ENCODE results near the gene ARL4A.

Gene ARL4A

GRCh38 chr7:12703881-12704280, 16.4 kb downstream of the ARL4A start:
- no peak for FAIRE-seq
- no peak for TF ChIP-seq POLR2A (IDR thresholded peaks at IDR 0.05; ENCODE audit: low read depth, low read length)
- no peak for DNase-seq (ENCODE audit: insufficient read length, low spot score)

GRCh38 chr7:12705878-12706277, 18.4 kb downstream of the ARL4A start:
- no peak for FAIRE-seq
- TF ChIP-seq POLR2A (IDR thresholded peaks at IDR 0.05; ENCODE audit: low read depth, low read length): no peak
- DNase-seq (ENCODE audit: insufficient read length, low spot score): no peak

GRCh38 chr7:12706900-12707536, 19.6 kb downstream of the ARL4A start:
- TF ChIP-seq POLR2A (IDR thresholded peaks at IDR 0.05; ENCODE audit: low read depth, low read length): no peak
- DNase-seq (ENCODE audit: insufficient read length, low spot score) (no peak), FAIRE-seq (peak; percentile 95)

DNA sequence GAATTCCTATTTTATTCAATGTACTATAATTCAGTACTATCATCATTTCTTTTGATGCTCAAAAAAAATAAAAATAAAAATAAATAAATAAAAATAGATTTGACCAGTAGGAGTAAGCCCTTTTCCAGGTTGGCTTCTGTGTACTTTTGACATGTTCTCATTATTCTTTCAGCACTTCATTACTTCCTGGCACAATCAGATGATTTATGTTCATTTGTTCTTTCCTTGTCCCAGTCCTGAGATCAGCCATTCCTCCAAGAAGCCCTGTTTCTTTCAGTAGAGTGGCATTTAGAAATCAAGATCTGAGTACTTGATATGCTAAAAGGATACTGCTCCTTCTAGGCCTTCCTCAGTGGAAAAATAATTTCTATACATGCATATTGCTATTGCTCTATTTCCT, 20.9 kb downstream of the ARL4A start:
- TF ChIP-seq POLR2A (IDR thresholded peaks at IDR 0.05; ENCODE audit: low read depth, low read length): no peak
- DNase-seq (ENCODE audit: insufficient read length, low spot score): no peak
- peak; percentile 71 for FAIRE-seq

DNA sequence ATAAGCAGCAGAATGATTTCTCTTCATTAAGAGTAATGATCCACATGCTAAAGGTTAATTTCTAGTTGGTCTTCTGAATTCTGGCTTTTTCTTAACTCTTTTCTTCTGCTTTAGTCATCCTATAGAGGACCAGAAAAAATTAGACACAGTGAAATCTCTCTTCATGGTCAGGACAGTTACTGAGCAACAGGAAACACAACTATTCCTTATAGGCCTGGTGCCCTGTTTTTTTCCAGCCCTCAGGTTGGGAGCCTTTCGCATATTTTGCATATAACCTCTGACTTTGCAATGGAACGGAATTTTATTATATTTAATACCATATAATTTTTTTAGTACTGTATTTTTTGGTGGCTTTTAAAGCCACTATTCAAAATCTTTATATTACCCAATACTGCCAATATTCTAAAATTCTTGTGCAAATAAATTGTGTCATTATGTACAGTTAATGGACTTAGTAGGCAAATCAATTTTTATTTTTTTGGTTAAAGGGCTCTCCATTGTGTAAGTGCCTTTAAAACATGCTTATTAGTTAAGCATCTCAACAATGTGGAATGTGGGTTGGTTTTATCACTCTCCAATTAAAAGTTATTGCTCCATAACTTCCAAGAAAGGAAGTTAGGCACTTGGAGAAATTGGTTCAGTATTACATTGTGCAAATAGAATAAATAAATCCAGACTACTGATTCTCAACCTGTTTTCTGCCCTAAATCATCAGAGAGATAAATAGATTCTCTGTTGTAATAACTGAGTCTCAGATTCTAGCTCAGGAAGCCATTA, 22.5 kb downstream of the ARL4A start:
- DNase-seq (ENCODE audit: insufficient read length, low spot score): no peak
- no peak for FAIRE-seq
- TF ChIP-seq POLR2A (IDR thresholded peaks at IDR 0.05; ENCODE audit: low read depth, low read length): no peak

- DNase-seq (ENCODE audit: insufficient read length, low spot score) (no peak), FAIRE-seq (no peak)
- no peak for TF ChIP-seq POLR2A (IDR thresholded peaks at IDR 0.05; ENCODE audit: low read depth, low read length)
These were observed 23.7 kb downstream of the ARL4A start for GRCh38 chr7:12711124-12711523.

GRCh38 chr7:12712236-12712635, 24.8 kb downstream of the ARL4A start:
- DNase-seq (ENCODE audit: insufficient read length, low spot score) (no peak), FAIRE-seq (peak; percentile 52)
- no peak for TF ChIP-seq POLR2A (IDR thresholded peaks at IDR 0.05; ENCODE audit: low read depth, low read length)

DNA sequence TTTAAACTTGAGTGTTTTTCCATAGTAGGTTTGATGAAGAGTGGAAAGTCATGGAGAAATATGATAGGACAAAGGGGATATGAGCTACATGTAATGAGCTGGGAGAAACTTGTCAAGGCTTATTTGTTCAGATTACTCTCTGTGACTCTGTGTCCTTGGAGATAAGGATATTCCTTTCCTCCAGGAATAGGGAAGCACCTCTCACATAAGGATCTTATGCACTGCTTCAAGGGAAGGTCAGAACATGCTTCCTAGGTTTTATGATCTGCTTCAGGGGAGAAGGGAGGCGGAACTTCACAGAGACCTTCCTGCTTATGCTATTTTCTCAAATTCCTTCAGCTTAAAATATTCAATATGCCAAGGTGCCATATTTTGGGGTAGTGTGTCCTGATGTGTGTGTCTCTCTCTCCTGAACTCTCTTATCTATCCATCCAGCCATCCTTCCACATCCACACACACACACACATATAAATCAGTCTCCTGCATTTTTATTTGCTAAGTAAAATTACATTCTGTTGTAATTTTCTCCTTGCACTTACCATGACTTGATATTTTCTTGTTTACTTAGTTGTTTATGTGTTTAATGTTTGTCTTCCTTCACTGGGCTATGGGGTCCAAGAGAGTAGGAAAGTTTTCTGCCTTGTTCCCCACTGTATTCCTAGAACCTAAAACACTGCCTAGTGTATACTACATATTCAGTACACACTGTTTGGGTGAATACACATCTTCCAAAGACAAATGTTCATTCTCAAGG, 26.4 kb downstream of the ARL4A start:
- FAIRE-seq (peak; percentile 79), DNase-seq (ENCODE audit: insufficient read length, low spot score) (no peak)
- TF ChIP-seq POLR2A (IDR thresholded peaks at IDR 0.05; ENCODE audit: low read depth, low read length): no peak

DNA sequence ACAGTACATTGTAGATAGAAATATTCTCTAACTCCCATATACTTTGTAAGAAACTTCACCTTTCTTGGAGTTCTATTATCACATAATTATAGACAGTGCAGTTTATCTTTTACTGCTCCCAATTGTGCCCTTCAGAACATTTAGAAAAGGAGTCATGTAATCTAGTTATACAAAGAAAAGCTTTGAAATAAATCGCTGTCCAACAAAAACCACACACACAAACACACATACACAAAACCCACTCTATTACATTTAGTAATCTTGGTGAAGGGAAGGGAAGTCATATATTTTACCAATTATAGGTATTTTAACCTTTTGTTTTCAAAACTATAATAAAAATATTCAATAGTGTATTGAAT, 26.9 kb downstream of the ARL4A start:
- DNase-seq (ENCODE audit: insufficient read length, low spot score) (no peak), FAIRE-seq (no peak)
- no peak for TF ChIP-seq POLR2A (IDR thresholded peaks at IDR 0.05; ENCODE audit: low read depth, low read length)

GRCh38 chr7:12715372-12716133, 28.1 kb downstream of the ARL4A start:
- FAIRE-seq (peak; percentile 100), DNase-seq (ENCODE audit: insufficient read length, low spot score) (peak; percentile 58)
- TF ChIP-seq POLR2A (IDR thresholded peaks at IDR 0.05; ENCODE audit: low read depth, low read length): peak; percentile 35

GRCh38 chr7:12716134-12716681, 28.8 kb downstream of the ARL4A start:
- no peak for FAIRE-seq
- TF ChIP-seq POLR2A (IDR thresholded peaks at IDR 0.05; ENCODE audit: low read depth, low read length): no peak
- no peak for DNase-seq (ENCODE audit: insufficient read length, low spot score)

DNA sequence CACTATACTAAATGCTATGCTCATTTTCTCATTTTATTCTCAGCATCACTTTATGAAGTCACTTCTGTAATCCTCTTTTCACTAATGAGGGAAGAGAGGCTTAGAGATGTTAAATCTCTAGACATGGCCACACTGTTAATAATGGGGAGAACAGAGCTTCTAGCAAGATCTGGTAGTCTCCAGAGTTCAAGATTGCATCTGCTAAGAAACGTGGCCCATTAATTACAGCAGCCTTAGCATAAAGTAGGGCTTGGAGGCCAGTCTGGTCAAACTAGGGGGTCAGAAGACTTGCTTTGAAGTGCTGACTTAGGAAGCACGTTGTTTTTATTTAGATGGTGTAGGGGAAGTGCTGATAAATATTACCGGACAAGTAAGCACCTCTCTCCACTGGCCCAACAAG, 29.3 kb downstream of the ARL4A start:
- FAIRE-seq (peak; percentile 11), DNase-seq (ENCODE audit: insufficient read length, low spot score) (no peak)
- TF ChIP-seq POLR2A (IDR thresholded peaks at IDR 0.05; ENCODE audit: low read depth, low read length): no peak

GRCh38 chr7:12719141-12719919, 31.9 kb downstream of the ARL4A start:
- peak; percentile 50 for FAIRE-seq
- peak; percentile 40 for DNase-seq (ENCODE audit: insufficient read length, low spot score)
- no peak for TF ChIP-seq POLR2A (IDR thresholded peaks at IDR 0.05; ENCODE audit: low read depth, low read length)
